GM23338 (cell line): ENCODE data around the gene RPH3AL. TPM values are rescaled to one million over a fixed set of nuclear protein-coding genes. Genes with fewer than 3 reads are reported as not detected.

Experiments used
- ATAC-seq: fragments of 200-7000 bp; cut with Tn5 transposase; 3 replicates; pipeline ENCODE4 v1.9.1; 2020
- DNase-seq: peaks from one replicate; pipeline ENCODE4 v3.0.0-alpha.2; 2015; ENCODE audit warnings: low spot score
- H2AFZ ChIP-seq: fragments of 200-600 bp; sonication (generic); 2 replicates; pipeline ENCODE4 v1.8.0; 2016; ENCODE audit warnings: antibody characterized with exemption, mild to moderate bottlenecking, moderate library complexity
- H3F3A ChIP-seq: fragments of 200-600 bp; sonication (generic); replicated peaks from 2 replicates; pipeline ENCODE4 v1.8.0; 2017; ENCODE audit warnings: antibody characterized with exemption, mixed run types, low read depth
- H3K27ac ChIP-seq: fragments of 200-600 bp; sonication (generic); 2 replicates; pipeline ENCODE4 v1.6.1; 2016; ENCODE audit warnings: low read depth
- H3K27me3 ChIP-seq: fragments of 200-600 bp; sonication (generic); 2 replicates; pipeline ENCODE4 v1.8.0; 2016; ENCODE audit warnings: mild to moderate bottlenecking, mixed run types, moderate library complexity; ENCODE audit not compliant: insufficient read depth
- H3K36me3 ChIP-seq: fragments of 200-600 bp; sonication (generic); 2 replicates; pipeline ENCODE4 v1.8.0; 2016; ENCODE audit warnings: mild to moderate bottlenecking; ENCODE audit not compliant: insufficient read depth
- H3K4me1 ChIP-seq: fragments of 200-600 bp; sonication (generic); 2 replicates; pipeline ENCODE4 v1.8.0; 2016; ENCODE audit warnings: mild to moderate bottlenecking, moderate library complexity; ENCODE audit not compliant: insufficient read depth
- H3K4me2 ChIP-seq: fragments of 200-600 bp; sonication (generic); 2 replicates; pipeline ENCODE4 v1.7.1; 2017; ENCODE audit warnings: mixed run types
- H3K4me3 ChIP-seq: fragments of 200-600 bp; sonication (generic); 2 replicates; pipeline ENCODE4 v1.6.1; 2016; ENCODE audit warnings: mixed run types
- H3K79me2 ChIP-seq: fragments of 200-600 bp; sonication (generic); replicated peaks from 2 replicates; pipeline ENCODE4 v1.8.0; 2017; ENCODE audit warnings: mild to moderate bottlenecking; ENCODE audit not compliant: insufficient read depth
- H3K9me2 ChIP-seq: fragments of 200-600 bp; sonication (generic); 2 replicates; pipeline ENCODE4 v1.8.0; 2017; ENCODE audit not compliant: insufficient read depth
- H4K20me1 ChIP-seq: fragments of 200-600 bp; sonication (generic); replicated peaks from 2 replicates; pipeline ENCODE4 v1.8.0; 2017; ENCODE audit warnings: mild to moderate bottlenecking; ENCODE audit not compliant: insufficient read depth
- H3K27ac Mint-ChIP-seq: 2 replicates; pipeline ENCODE4 v1.8.0; 2020; ENCODE audit warnings: inconsistent platforms, mild to moderate bottlenecking, moderate library complexity, mixed read lengths
- H3K27me3 Mint-ChIP-seq: 3 replicates; pipeline ENCODE4 v1.8.0; 2022; ENCODE audit warnings: low read depth, mild to moderate bottlenecking, moderate library complexity, mixed read lengths, inconsistent platforms; ENCODE audit not compliant: insufficient read depth, poor library complexity
- H3K36me3 Mint-ChIP-seq: 3 replicates; pipeline ENCODE4 v1.8.0; 2021; ENCODE audit warnings: low read depth, mild to moderate bottlenecking, inconsistent platforms, moderate library complexity, mixed read lengths
- H3K4me1 Mint-ChIP-seq: 3 replicates; pipeline ENCODE4 v1.8.0; 2020; ENCODE audit warnings: mild to moderate bottlenecking, inconsistent platforms, mixed read lengths
- H3K4me3 Mint-ChIP-seq: 3 replicates; pipeline ENCODE4 v1.8.0; 2021; ENCODE audit warnings: moderate library complexity, mild to moderate bottlenecking, inconsistent platforms, mixed read lengths
- H3K9me3 Mint-ChIP-seq: 3 replicates; pipeline ENCODE4 v1.8.0; 2020; ENCODE audit warnings: moderate library complexity, mild to moderate bottlenecking, inconsistent platforms, mixed read lengths
- EZH2 ChIP-seq: fragments of 200-600 bp; sonication (generic); IDR thresholded peaks from one replicate; pipeline ENCODE4 v1.8.0; 2017; ENCODE audit warnings: antibody characterized with exemption, mild to moderate bottlenecking, low read depth; ENCODE audit not compliant: unreplicated experiment
- EZH2phosphoT487 ChIP-seq: fragments of 200-600 bp; sonication (generic); IDR thresholded peaks from one replicate; pipeline ENCODE4 v1.8.1; 2018; ENCODE audit warnings: antibody characterized with exemption; ENCODE audit not compliant: unreplicated experiment
- NANOG ChIP-seq: IDR thresholded peaks from 2 replicates; pipeline ENCODE4 v1.6.1; 2016; ENCODE audit warnings: antibody characterized with exemption, borderline replicate concordance
- POLR2AphosphoS5 ChIP-seq: IDR thresholded peaks from 2 replicates; pipeline ENCODE4 v1.6.1; 2016; ENCODE audit warnings: antibody characterized with exemption, low read depth
- STAT1 ChIP-seq: IDR thresholded peaks from one replicate; pipeline ENCODE4 v1.6.1; 2016; ENCODE audit warnings: antibody characterized with exemption; ENCODE audit not compliant: unreplicated experiment
- ZNF114 ChIP-seq: fragments of 250-450 bp; sonication (Bioruptor Pico); IDR thresholded peaks from 2 replicates; pipeline ENCODE4 v1.5.0; 2020; ENCODE audit warnings: mild to moderate bottlenecking, moderate library complexity
- ZNF331 ChIP-seq: fragments of 250-450 bp; sonication (Bioruptor Pico); IDR thresholded peaks from 2 replicates; pipeline ENCODE4 v1.5.0; 2020; ENCODE audit warnings: low read depth, mild to moderate bottlenecking, moderate library complexity
- ZNF462 ChIP-seq: fragments of 250-450 bp; sonication (Bioruptor Pico); IDR thresholded peaks from 2 replicates; pipeline ENCODE4 v1.5.0; 2020; ENCODE audit warnings: mild to moderate bottlenecking, moderate library complexity
- polyA plus RNA-seq: library from polyadenylated mRNA; unstranded; fragments of >200 nt; fragmentation: Nextera tagmentation; extraction: Ambion mirVana; gene quantifications from 2 replicates; pipeline ENCODE4 v1.2.1, GENCODE V29; 2016
- total RNA-seq: library from RNA; depleted of rRNA; stranded (reverse); fragments of >200 nt; shearing (Covaris generic); gene quantifications from 2 replicates; pipeline ENCODE4 v1.2.3, GENCODE V29; 2014
- TF ChIP-seq, protein P1 (sequence below): IDR thresholded peaks from one replicate; pipeline ENCODE4 v1.6.1; 2018; ENCODE audit warnings: antibody characterized with exemption; ENCODE audit not compliant: unreplicated experiment

Gene RPH3AL
- total and polyA plus RNA-seq, 2 experiments from 2014 or later: 2.7 to 6.3 TPM

- no peak; the same call in 2 of the 3 replicates for ATAC-seq
- Histone ChIP-seq H2AFZ (no peak overlapping the region), H3K4me2 (no peak overlapping the region), H4K20me1 (no peaks in the 10 kb centered on the region), H3K4me3 (no peak overlapping the region), H3K27me3 (no peaks in the 10 kb centered on the region), H3K79me2 (no peaks in the 10 kb centered on the region), H3K9me2 (no peaks in the 10 kb centered on the region), H3F3A (no peaks in the 10 kb centered on the region), H3K27ac (no peak overlapping the region), H3K4me1 (peaks cover 21% of the 10 kb centered on the region; the same call in 1 of the 2 replicates), H3K36me3 (no peaks in the 10 kb centered on the region)
- no peak for DNase-seq
- Mint-ChIP-seq H3K27me3 (peaks cover 13% of the 10 kb centered on the region), H3K36me3 (no peaks in the 10 kb centered on the region), H3K27ac (no peak overlapping the region), H3K9me3 (no peaks in the 10 kb centered on the region), H3K4me3 (no peak overlapping the region), H3K4me1 (peaks cover 24% of the 10 kb centered on the region)
- TF ChIP-seq, protein P1, sequence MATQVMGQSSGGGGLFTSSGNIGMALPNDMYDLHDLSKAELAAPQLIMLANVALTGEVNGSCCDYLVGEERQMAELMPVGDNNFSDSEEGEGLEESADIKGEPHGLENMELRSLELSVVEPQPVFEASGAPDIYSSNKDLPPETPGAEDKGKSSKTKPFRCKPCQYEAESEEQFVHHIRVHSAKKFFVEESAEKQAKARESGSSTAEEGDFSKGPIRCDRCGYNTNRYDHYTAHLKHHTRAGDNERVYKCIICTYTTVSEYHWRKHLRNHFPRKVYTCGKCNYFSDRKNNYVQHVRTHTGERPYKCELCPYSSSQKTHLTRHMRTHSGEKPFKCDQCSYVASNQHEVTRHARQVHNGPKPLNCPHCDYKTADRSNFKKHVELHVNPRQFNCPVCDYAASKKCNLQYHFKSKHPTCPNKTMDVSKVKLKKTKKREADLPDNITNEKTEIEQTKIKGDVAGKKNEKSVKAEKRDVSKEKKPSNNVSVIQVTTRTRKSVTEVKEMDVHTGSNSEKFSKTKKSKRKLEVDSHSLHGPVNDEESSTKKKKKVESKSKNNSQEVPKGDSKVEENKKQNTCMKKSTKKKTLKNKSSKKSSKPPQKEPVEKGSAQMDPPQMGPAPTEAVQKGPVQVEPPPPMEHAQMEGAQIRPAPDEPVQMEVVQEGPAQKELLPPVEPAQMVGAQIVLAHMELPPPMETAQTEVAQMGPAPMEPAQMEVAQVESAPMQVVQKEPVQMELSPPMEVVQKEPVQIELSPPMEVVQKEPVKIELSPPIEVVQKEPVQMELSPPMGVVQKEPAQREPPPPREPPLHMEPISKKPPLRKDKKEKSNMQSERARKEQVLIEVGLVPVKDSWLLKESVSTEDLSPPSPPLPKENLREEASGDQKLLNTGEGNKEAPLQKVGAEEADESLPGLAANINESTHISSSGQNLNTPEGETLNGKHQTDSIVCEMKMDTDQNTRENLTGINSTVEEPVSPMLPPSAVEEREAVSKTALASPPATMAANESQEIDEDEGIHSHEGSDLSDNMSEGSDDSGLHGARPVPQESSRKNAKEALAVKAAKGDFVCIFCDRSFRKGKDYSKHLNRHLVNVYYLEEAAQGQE: no peak
- no peak for TF ChIP-seq EZH2phosphoT487
- no peak for TF ChIP-seq ZNF114 (CRISPR knock-in tag)
- TF ChIP-seq ZNF462 (CRISPR knock-in tag): no peak
- TF ChIP-seq STAT1: no peak
- TF ChIP-seq ZNF331 (CRISPR knock-in tag): no peak
- TF ChIP-seq NANOG: no peak
- TF ChIP-seq POLR2AphosphoS5: no peak
- no peak for TF ChIP-seq EZH2
These were observed 27.2 kb downstream of the RPH3AL start for GRCh38 chr17:325270-326009.
